GM21737 (cell line): ENCODE results near the gene XPO4.

ENCODE experiments used
- ATAC-seq: cut with Tn5 transposase; IDR thresholded peaks from one replicate; pipeline ENCODE4 v1.9.1; 2021; ENCODE audit warnings: mild to moderate bottlenecking, moderate library complexity; ENCODE audit not compliant: unreplicated experiment

Gene XPO4

GRCh38 chr13:20729633-20730585 lies 172.6 kb downstream of the XPO4 start:
- ATAC-seq: no peak

GRCh38 chr13:20728579-20729311 lies 173.8 kb downstream of the XPO4 start:
- ATAC-seq: no peak

- ATAC-seq: no peak
Observed at GRCh38 chr13:20727856-20728255, 174.7 kb downstream of the XPO4 start.
